Effector memory CD4-positive, alpha-beta T cell (primary cell): ENCODE data around the gene EPHB6.

Experiments used
- DNase-seq, 3 donors: peaks; one replicate each; pipeline ENCODE4 v3.0.0-alpha.2; 2020
- H3K27ac ChIP-seq: 2 replicates; pipeline ENCODE4 v1.7.0; 2013; ENCODE audit warnings: mild to moderate bottlenecking, low read length, moderate library complexity; ENCODE audit not compliant: insufficient read depth, poor library complexity, severe bottlenecking
- H3K27me3 ChIP-seq: replicated peaks from 2 replicates; pipeline ENCODE4 v1.7.0; 2013; ENCODE audit warnings: mild to moderate bottlenecking, low read length; ENCODE audit not compliant: insufficient read depth, control insufficient read depth, poor library complexity, severe bottlenecking
- H3K36me3 ChIP-seq: 2 replicates; pipeline ENCODE4 v1.7.0; 2013; ENCODE audit warnings: mild to moderate bottlenecking, low read length, moderate library complexity; ENCODE audit not compliant: control insufficient read depth, insufficient read depth
- H3K4me1 ChIP-seq: 2 replicates; pipeline ENCODE4 v1.7.0; 2013; ENCODE audit warnings: low read length, mild to moderate bottlenecking; ENCODE audit not compliant: control insufficient read depth, insufficient read depth, poor library complexity, severe bottlenecking
- H3K4me3 ChIP-seq: 2 replicates; pipeline ENCODE4 v1.7.0; 2013; ENCODE audit warnings: low read length, low read depth, mild to moderate bottlenecking; ENCODE audit not compliant: insufficient read depth, poor library complexity, severe bottlenecking
- H3K9me3 ChIP-seq: 2 replicates; pipeline ENCODE4 v1.7.0; 2013; ENCODE audit warnings: mild to moderate bottlenecking, low read length, moderate library complexity; ENCODE audit not compliant: control insufficient read depth

Gene EPHB6

DNA sequence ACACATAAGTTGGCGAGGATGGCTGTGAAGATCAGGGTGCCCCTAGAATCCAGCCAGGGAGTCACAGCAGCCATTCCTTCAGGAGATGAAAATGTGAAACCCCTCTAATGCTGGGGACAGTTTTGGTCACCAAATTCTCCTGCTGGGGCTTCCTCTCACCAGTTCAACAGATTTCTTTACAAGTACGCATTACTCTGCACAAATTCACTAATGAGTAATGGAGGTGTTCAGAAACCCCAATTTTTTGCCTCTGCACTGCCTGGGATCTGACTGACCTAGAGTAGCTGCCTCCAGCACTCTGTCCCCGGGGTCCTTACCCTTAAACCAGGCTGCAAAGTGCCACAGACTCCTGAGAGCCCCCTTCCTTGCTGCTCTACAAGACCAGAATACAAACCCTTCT is 62.6 kb downstream of the EPHB6 start:
- no peaks in the 10 kb centered on the region for H3K4me1 ChIP-seq
- no peak for DNase-seq

DNA sequence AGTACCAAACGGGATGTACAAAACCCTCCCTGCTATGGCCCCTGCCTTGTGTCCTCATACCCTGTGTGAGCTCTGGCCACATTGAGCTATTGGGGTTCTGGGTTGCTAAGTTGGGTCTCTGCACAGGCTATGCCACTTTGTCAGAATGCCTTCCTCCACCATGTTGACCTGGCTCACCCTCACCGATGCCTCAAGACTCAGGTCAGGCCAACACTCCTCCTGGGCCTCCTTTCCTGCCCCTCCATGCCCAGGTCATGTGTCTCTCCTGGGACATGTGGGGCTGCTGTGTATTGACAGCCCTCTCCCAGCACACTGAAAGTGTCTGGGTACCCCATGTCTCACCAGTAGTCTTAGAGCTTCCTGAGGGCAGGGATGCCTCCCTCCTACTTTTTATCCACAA is 64.0 kb downstream of the EPHB6 start:
- DNase-seq: no peak
- Histone ChIP-seq H3K4me3 (no peak overlapping the region), H3K27me3 (no peaks in the 10 kb centered on the region), H3K9me3 (no peaks in the 10 kb centered on the region), H3K4me1 (no peaks in the 10 kb centered on the region), H3K27ac (no peak overlapping the region), H3K36me3 (no peaks in the 10 kb centered on the region)

More for the DNA sequence above, 62.6 kb downstream of the EPHB6 start:
- Histone ChIP-seq H3K9me3 (no peaks in the 10 kb centered on the region), H3K36me3 (no peaks in the 10 kb centered on the region), H3K4me3 (no peak overlapping the region), H3K27me3 (no peaks in the 10 kb centered on the region), H3K27ac (no peak overlapping the region)

DNA sequence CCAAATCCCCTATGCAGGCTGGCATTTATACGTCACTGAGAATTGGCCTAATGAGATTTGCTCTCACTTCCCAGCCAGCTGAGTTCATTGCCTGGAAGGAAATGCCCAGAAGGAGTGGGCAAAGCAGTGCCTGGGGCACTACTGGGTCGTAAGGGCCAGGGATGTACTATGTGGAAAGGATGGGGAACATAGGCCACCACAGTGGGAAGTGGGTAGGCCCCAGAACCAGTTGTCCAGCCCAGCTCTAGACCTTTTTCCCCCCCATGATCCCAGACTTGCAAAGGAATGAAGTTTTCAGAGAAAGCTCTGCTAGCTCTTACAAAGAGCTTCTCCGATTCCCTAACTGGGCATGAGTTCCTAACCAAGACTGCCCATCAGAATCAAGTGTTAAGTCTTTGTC is 64.8 kb downstream of the EPHB6 start:
- Histone ChIP-seq H3K4me1 (no peaks in the 10 kb centered on the region), H3K27me3 (no peaks in the 10 kb centered on the region), H3K9me3 (no peaks in the 10 kb centered on the region), H3K4me3 (no peak overlapping the region), H3K36me3 (no peaks in the 10 kb centered on the region), H3K27ac (no peak overlapping the region)
- no peak for DNase-seq
